GM23338 (cell line): ENCODE results near the gene TBCEL. TPM values are rescaled to one million over a fixed set of nuclear protein-coding genes. Genes with fewer than 3 reads are reported as not detected.

ENCODE experiments used
- ATAC-seq: fragments of 200-7000 bp; cut with Tn5 transposase; 3 replicates; pipeline ENCODE4 v1.9.1; 2020
- DNase-seq: peaks from one replicate; pipeline ENCODE4 v3.0.0-alpha.2; 2015; ENCODE audit warnings: low spot score
- H2AFZ ChIP-seq: fragments of 200-600 bp; sonication (generic); 2 replicates; pipeline ENCODE4 v1.8.0; 2016; ENCODE audit warnings: antibody characterized with exemption, mild to moderate bottlenecking, moderate library complexity
- H3F3A ChIP-seq: fragments of 200-600 bp; sonication (generic); replicated peaks from 2 replicates; pipeline ENCODE4 v1.8.0; 2017; ENCODE audit warnings: antibody characterized with exemption, mixed run types, low read depth
- H3K27ac ChIP-seq: fragments of 200-600 bp; sonication (generic); 2 replicates; pipeline ENCODE4 v1.6.1; 2016; ENCODE audit warnings: low read depth
- H3K27me3 ChIP-seq: fragments of 200-600 bp; sonication (generic); 2 replicates; pipeline ENCODE4 v1.8.0; 2016; ENCODE audit warnings: mild to moderate bottlenecking, mixed run types, moderate library complexity; ENCODE audit not compliant: insufficient read depth
- H3K36me3 ChIP-seq: fragments of 200-600 bp; sonication (generic); 2 replicates; pipeline ENCODE4 v1.8.0; 2016; ENCODE audit warnings: mild to moderate bottlenecking; ENCODE audit not compliant: insufficient read depth
- H3K4me1 ChIP-seq: fragments of 200-600 bp; sonication (generic); 2 replicates; pipeline ENCODE4 v1.8.0; 2016; ENCODE audit warnings: mild to moderate bottlenecking, moderate library complexity; ENCODE audit not compliant: insufficient read depth
- H3K4me2 ChIP-seq: fragments of 200-600 bp; sonication (generic); 2 replicates; pipeline ENCODE4 v1.7.1; 2017; ENCODE audit warnings: mixed run types
- H3K4me3 ChIP-seq: fragments of 200-600 bp; sonication (generic); 2 replicates; pipeline ENCODE4 v1.6.1; 2016; ENCODE audit warnings: mixed run types
- H3K79me2 ChIP-seq: fragments of 200-600 bp; sonication (generic); replicated peaks from 2 replicates; pipeline ENCODE4 v1.8.0; 2017; ENCODE audit warnings: mild to moderate bottlenecking; ENCODE audit not compliant: insufficient read depth
- H3K9me2 ChIP-seq: fragments of 200-600 bp; sonication (generic); 2 replicates; pipeline ENCODE4 v1.8.0; 2017; ENCODE audit not compliant: insufficient read depth
- H4K20me1 ChIP-seq: fragments of 200-600 bp; sonication (generic); replicated peaks from 2 replicates; pipeline ENCODE4 v1.8.0; 2017; ENCODE audit warnings: mild to moderate bottlenecking; ENCODE audit not compliant: insufficient read depth
- H3K27ac Mint-ChIP-seq: 2 replicates; pipeline ENCODE4 v1.8.0; 2020; ENCODE audit warnings: inconsistent platforms, mild to moderate bottlenecking, moderate library complexity, mixed read lengths
- H3K27me3 Mint-ChIP-seq: 3 replicates; pipeline ENCODE4 v1.8.0; 2022; ENCODE audit warnings: low read depth, mild to moderate bottlenecking, moderate library complexity, mixed read lengths, inconsistent platforms; ENCODE audit not compliant: insufficient read depth, poor library complexity
- H3K36me3 Mint-ChIP-seq: 3 replicates; pipeline ENCODE4 v1.8.0; 2021; ENCODE audit warnings: low read depth, mild to moderate bottlenecking, inconsistent platforms, moderate library complexity, mixed read lengths
- H3K4me1 Mint-ChIP-seq: 3 replicates; pipeline ENCODE4 v1.8.0; 2020; ENCODE audit warnings: mild to moderate bottlenecking, inconsistent platforms, mixed read lengths
- H3K4me3 Mint-ChIP-seq: 3 replicates; pipeline ENCODE4 v1.8.0; 2021; ENCODE audit warnings: moderate library complexity, mild to moderate bottlenecking, inconsistent platforms, mixed read lengths
- H3K9me3 Mint-ChIP-seq: 3 replicates; pipeline ENCODE4 v1.8.0; 2020; ENCODE audit warnings: moderate library complexity, mild to moderate bottlenecking, inconsistent platforms, mixed read lengths
- CREB1 ChIP-seq: fragments of 250-450 bp; sonication (Bioruptor Pico); IDR thresholded peaks from 2 replicates; pipeline ENCODE4 v1.5.0; 2020; ENCODE audit warnings: low read depth, mild to moderate bottlenecking, moderate library complexity
- EZH2phosphoT487 ChIP-seq: fragments of 200-600 bp; sonication (generic); IDR thresholded peaks from one replicate; pipeline ENCODE4 v1.8.1; 2018; ENCODE audit warnings: antibody characterized with exemption; ENCODE audit not compliant: unreplicated experiment
- JUNB ChIP-seq: IDR thresholded peaks from one replicate; pipeline ENCODE4 v1.6.1; 2016; ENCODE audit warnings: antibody characterized with exemption; ENCODE audit not compliant: unreplicated experiment
- NANOG ChIP-seq: IDR thresholded peaks from 2 replicates; pipeline ENCODE4 v1.6.1; 2016; ENCODE audit warnings: antibody characterized with exemption, borderline replicate concordance
- STAT1 ChIP-seq: IDR thresholded peaks from one replicate; pipeline ENCODE4 v1.6.1; 2016; ENCODE audit warnings: antibody characterized with exemption; ENCODE audit not compliant: unreplicated experiment
- ZNF114 ChIP-seq: fragments of 250-450 bp; sonication (Bioruptor Pico); IDR thresholded peaks from 2 replicates; pipeline ENCODE4 v1.5.0; 2020; ENCODE audit warnings: mild to moderate bottlenecking, moderate library complexity
- ZNF331 ChIP-seq: fragments of 250-450 bp; sonication (Bioruptor Pico); IDR thresholded peaks from 2 replicates; pipeline ENCODE4 v1.5.0; 2020; ENCODE audit warnings: low read depth, mild to moderate bottlenecking, moderate library complexity
- polyA plus RNA-seq: library from polyadenylated mRNA; unstranded; fragments of >200 nt; fragmentation: Nextera tagmentation; extraction: Ambion mirVana; gene quantifications from 2 replicates; pipeline ENCODE4 v1.2.1, GENCODE V29; 2016
- total RNA-seq: library from RNA; depleted of rRNA; stranded (reverse); fragments of >200 nt; shearing (Covaris generic); gene quantifications from 2 replicates; pipeline ENCODE4 v1.2.3, GENCODE V29; 2014
- TF ChIP-seq, protein P1 (sequence below): IDR thresholded peaks from 2 replicates; pipeline ENCODE4 v1.6.1; 2016; ENCODE audit warnings: antibody characterized with exemption
- TF ChIP-seq, protein P2 (sequence below), 2 experiments: fragments of 200-600 bp in 1 of 2; sonication (generic) in 1 of 2; conservative IDR thresholded peaks; 2 replicates each; pipeline versions ENCODE4 v1.5.1 to v1.6.1; 2016 to 2017; ENCODE audit warnings: antibody characterized with exemption in 2 of 2, low read depth in 2 of 2, mild to moderate bottlenecking in 2 of 2, moderate library complexity in 1 of 2
- TF ChIP-seq, protein P3 (sequence below): IDR thresholded peaks from one replicate; pipeline ENCODE4 v1.6.1; 2018; ENCODE audit warnings: antibody characterized with exemption; ENCODE audit not compliant: unreplicated experiment
- TF ChIP-seq, protein P4 (sequence below): fragments of 250-450 bp; sonication (Bioruptor Pico); IDR thresholded peaks from 2 replicates; pipeline ENCODE4 v1.5.0; 2020; ENCODE audit warnings: mild to moderate bottlenecking, moderate library complexity

The TBCEL gene
- total and polyA plus RNA-seq, 2 experiments from 2014 or later, result 5.4 to 16.2 TPM

DNA sequence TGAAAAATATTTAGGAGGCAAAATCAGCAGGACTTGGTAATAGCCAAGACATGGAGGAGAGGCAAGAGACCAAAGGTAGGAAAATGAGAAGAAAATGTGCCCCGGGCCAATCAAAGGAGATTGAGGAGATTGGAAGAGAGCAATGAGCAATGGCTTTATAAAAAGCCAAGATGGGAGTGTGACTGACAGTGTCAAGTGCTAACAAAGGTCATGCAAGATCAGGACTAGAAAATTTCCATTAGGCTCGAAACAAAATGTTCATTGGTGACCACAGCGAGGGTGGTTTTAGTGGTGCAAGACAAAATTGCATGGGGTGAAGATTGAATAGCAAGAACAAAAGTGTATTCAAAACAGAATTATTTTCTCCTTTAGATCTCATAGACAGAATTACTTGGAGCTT lies 45.2 kb upstream of the TBCEL start:
- no peak overlapping the region for H3K4me3 Mint-ChIP-seq
- TF ChIP-seq EZH2phosphoT487, result no peak
- no peak for TF ChIP-seq ZNF331 (CRISPR knock-in tag)
- TF ChIP-seq, protein P1, sequence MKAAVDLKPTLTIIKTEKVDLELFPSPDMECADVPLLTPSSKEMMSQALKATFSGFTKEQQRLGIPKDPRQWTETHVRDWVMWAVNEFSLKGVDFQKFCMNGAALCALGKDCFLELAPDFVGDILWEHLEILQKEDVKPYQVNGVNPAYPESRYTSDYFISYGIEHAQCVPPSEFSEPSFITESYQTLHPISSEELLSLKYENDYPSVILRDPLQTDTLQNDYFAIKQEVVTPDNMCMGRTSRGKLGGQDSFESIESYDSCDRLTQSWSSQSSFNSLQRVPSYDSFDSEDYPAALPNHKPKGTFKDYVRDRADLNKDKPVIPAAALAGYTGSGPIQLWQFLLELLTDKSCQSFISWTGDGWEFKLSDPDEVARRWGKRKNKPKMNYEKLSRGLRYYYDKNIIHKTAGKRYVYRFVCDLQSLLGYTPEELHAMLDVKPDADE, result no peak
- TF ChIP-seq, protein P2, sequence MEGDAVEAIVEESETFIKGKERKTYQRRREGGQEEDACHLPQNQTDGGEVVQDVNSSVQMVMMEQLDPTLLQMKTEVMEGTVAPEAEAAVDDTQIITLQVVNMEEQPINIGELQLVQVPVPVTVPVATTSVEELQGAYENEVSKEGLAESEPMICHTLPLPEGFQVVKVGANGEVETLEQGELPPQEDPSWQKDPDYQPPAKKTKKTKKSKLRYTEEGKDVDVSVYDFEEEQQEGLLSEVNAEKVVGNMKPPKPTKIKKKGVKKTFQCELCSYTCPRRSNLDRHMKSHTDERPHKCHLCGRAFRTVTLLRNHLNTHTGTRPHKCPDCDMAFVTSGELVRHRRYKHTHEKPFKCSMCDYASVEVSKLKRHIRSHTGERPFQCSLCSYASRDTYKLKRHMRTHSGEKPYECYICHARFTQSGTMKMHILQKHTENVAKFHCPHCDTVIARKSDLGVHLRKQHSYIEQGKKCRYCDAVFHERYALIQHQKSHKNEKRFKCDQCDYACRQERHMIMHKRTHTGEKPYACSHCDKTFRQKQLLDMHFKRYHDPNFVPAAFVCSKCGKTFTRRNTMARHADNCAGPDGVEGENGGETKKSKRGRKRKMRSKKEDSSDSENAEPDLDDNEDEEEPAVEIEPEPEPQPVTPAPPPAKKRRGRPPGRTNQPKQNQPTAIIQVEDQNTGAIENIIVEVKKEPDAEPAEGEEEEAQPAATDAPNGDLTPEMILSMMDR (conservative IDR thresholded peaks at IDR 0.05; ENCODE audit: low read depth in 2 of 2), result no peak
- no peak for TF ChIP-seq CREB1
- TF ChIP-seq NANOG, result no peak
- no peak for TF ChIP-seq STAT1
- TF ChIP-seq JUNB, result no peak
- no peak for TF ChIP-seq ZNF114 (CRISPR knock-in tag)
- TF ChIP-seq, protein P3, sequence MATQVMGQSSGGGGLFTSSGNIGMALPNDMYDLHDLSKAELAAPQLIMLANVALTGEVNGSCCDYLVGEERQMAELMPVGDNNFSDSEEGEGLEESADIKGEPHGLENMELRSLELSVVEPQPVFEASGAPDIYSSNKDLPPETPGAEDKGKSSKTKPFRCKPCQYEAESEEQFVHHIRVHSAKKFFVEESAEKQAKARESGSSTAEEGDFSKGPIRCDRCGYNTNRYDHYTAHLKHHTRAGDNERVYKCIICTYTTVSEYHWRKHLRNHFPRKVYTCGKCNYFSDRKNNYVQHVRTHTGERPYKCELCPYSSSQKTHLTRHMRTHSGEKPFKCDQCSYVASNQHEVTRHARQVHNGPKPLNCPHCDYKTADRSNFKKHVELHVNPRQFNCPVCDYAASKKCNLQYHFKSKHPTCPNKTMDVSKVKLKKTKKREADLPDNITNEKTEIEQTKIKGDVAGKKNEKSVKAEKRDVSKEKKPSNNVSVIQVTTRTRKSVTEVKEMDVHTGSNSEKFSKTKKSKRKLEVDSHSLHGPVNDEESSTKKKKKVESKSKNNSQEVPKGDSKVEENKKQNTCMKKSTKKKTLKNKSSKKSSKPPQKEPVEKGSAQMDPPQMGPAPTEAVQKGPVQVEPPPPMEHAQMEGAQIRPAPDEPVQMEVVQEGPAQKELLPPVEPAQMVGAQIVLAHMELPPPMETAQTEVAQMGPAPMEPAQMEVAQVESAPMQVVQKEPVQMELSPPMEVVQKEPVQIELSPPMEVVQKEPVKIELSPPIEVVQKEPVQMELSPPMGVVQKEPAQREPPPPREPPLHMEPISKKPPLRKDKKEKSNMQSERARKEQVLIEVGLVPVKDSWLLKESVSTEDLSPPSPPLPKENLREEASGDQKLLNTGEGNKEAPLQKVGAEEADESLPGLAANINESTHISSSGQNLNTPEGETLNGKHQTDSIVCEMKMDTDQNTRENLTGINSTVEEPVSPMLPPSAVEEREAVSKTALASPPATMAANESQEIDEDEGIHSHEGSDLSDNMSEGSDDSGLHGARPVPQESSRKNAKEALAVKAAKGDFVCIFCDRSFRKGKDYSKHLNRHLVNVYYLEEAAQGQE, result no peak
- TF ChIP-seq, protein P4, sequence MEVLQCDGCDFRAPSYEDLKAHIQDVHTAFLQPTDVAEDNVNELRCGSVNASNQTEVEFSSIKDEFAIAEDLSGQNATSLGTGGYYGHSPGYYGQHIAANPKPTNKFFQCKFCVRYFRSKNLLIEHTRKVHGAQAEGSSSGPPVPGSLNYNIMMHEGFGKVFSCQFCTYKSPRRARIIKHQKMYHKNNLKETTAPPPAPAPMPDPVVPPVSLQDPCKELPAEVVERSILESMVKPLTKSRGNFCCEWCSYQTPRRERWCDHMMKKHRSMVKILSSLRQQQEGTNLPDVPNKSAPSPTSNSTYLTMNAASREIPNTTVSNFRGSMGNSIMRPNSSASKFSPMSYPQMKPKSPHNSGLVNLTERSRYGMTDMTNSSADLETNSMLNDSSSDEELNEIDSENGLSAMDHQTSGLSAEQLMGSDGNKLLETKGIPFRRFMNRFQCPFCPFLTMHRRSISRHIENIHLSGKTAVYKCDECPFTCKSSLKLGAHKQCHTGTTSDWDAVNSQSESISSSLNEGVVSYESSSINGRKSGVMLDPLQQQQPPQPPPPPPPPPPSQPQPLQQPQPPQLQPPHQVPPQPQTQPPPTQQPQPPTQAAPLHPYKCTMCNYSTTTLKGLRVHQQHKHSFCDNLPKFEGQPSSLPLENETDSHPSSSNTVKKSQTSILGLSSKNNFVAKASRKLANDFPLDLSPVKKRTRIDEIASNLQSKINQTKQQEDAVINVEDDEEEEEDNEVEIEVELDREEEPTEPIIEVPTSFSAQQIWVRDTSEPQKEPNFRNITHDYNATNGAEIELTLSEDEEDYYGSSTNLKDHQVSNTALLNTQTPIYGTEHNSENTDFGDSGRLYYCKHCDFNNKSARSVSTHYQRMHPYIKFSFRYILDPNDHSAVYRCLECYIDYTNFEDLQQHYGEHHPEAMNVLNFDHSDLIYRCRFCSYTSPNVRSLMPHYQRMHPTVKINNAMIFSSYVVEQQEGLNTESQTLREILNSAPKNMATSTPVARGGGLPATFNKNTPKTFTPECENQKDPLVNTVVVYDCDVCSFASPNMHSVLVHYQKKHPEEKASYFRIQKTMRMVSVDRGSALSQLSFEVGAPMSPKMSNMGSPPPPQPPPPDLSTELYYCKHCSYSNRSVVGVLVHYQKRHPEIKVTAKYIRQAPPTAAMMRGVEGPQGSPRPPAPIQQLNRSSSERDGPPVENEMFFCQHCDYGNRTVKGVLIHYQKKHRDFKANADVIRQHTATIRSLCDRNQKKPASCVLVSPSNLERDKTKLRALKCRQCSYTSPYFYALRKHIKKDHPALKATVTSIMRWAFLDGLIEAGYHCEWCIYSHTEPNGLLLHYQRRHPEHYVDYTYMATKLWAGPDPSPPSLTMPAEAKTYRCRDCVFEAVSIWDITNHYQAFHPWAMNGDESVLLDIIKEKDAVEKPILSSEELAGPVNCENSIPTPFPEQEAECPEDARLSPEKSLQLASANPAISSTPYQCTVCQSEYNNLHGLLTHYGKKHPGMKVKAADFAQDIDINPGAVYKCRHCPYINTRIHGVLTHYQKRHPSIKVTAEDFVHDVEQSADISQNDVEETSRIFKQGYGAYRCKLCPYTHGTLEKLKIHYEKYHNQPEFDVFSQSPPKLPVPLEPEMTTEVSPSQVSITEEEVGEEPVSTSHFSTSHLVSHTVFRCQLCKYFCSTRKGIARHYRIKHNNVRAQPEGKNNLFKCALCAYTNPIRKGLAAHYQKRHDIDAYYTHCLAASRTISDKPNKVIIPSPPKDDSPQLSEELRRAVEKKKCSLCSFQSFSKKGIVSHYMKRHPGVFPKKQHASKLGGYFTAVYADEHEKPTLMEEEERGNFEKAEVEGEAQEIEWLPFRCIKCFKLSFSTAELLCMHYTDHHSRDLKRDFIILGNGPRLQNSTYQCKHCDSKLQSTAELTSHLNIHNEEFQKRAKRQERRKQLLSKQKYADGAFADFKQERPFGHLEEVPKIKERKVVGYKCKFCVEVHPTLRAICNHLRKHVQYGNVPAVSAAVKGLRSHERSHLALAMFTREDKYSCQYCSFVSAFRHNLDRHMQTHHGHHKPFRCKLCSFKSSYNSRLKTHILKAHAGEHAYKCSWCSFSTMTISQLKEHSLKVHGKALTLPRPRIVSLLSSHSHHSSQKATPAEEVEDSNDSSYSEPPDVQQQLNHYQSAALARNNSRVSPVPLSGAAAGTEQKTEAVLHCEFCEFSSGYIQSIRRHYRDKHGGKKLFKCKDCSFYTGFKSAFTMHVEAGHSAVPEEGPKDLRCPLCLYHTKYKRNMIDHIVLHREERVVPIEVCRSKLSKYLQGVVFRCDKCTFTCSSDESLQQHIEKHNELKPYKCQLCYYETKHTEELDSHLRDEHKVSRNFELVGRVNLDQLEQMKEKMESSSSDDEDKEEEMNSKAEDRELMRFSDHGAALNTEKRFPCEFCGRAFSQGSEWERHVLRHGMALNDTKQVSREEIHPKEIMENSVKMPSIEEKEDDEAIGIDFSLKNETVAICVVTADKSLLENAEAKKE, result no peak
- no peak overlapping the region for H3K27ac Mint-ChIP-seq
- ATAC-seq (no peak), DNase-seq (no peak)
- H3K4me1 ChIP-seq, result no peaks in the 10 kb centered on the region
- H3K79me2 ChIP-seq, result no peaks in the 10 kb centered on the region
- no peaks in the 10 kb centered on the region for H3K27me3 ChIP-seq
- no peaks in the 10 kb centered on the region for H3F3A ChIP-seq
- H2AFZ ChIP-seq, result no peak overlapping the region
- peaks cover 2% of the 10 kb centered on the region for H3K27me3 Mint-ChIP-seq
- H3K9me3 Mint-ChIP-seq, result no peaks in the 10 kb centered on the region
- no peak overlapping the region for H3K4me3 ChIP-seq
- H3K9me2 ChIP-seq, result no peaks in the 10 kb centered on the region; the same call in 1 of the 2 replicates
- H3K4me2 ChIP-seq, result no peak overlapping the region
- peaks cover 6% of the 10 kb centered on the region for H3K4me1 Mint-ChIP-seq
- H3K27ac ChIP-seq, result no peak overlapping the region
- H3K36me3 Mint-ChIP-seq, result no peaks in the 10 kb centered on the region
- no peaks in the 10 kb centered on the region for H4K20me1 ChIP-seq
- no peaks in the 10 kb centered on the region for H3K36me3 ChIP-seq
